ENCODE measurements around the gene TGFBR2.

TGFBR2 gene

GRCh38 chr3:30737743-30738499 is 131.5 kb downstream of the TGFBR2 start:
- no CpG with 5 or more reads among the region's 3 CpGs for WGBS (ENCODE audit: insufficient coverage, insufficient read length)
- Histone ChIP-seq H3K4me1 (ENCODE audit: control insufficient read depth, insufficient read depth, low read length) (no peaks in the 10 kb centered on the region; the same call in 1 of the 2 replicates), H3K36me3 (ENCODE audit: control insufficient read depth, insufficient read depth, low read length) (no peaks in the 10 kb centered on the region), H3K4me3 (ENCODE audit: low read length) (no peak overlapping the region), H3K27me3 (ENCODE audit: control insufficient read depth, insufficient read depth, low read length) (no peaks in the 10 kb centered on the region), H3K9me3 (ENCODE audit: control insufficient read depth, insufficient read depth, low read length) (no peaks in the 10 kb centered on the region), H3K27ac (ENCODE audit: low read length) (no peak overlapping the region)
- DNase-seq (ENCODE audit: low read depth, low spot score) = no peak

DNA sequence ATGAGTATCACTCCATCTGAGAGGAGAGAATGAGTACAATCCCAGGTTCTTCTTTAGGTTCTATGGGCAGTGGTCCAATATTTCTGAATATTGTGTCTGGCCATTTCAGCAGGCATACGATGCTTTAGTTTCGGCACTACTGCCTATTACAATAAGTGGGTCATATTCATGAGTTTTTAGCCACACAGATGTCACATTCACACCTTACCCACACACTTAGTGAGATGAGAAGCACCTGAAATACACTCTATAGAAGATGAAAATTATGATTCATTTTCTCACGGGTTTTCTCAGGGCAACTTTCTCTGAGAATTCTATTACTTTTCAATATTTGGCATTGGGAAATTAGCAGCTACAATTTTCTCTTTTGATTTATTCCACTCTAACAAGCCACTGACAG is 132.2 kb downstream of the TGFBR2 start:
- Histone ChIP-seq H3K27ac (ENCODE audit: low read length) (no peak overlapping the region), H3K4me1 (ENCODE audit: control insufficient read depth, insufficient read depth, low read length) (peaks cover 3% of the 10 kb centered on the region; the same call in 1 of the 2 replicates), H3K27me3 (ENCODE audit: control insufficient read depth, insufficient read depth, low read length) (no peaks in the 10 kb centered on the region), H3K9me3 (ENCODE audit: control insufficient read depth, insufficient read depth, low read length) (no peaks in the 10 kb centered on the region), H3K4me3 (ENCODE audit: low read length) (no peak overlapping the region), H3K36me3 (ENCODE audit: control insufficient read depth, insufficient read depth, low read length) (no peaks in the 10 kb centered on the region)
- no CpG with 5 or more reads among the region's 3 CpGs for WGBS (ENCODE audit: insufficient coverage, insufficient read length)
- no peak for DNase-seq (ENCODE audit: low read depth, low spot score)

- H3K4me1 ChIP-seq (ENCODE audit: control insufficient read depth, insufficient read depth, low read length) = peaks cover 3% of the 10 kb centered on the region; the same call in 1 of the 2 replicates
- no peak overlapping the region for H3K27ac ChIP-seq (ENCODE audit: low read length)
- H3K36me3 ChIP-seq (ENCODE audit: control insufficient read depth, insufficient read depth, low read length) = no peaks in the 10 kb centered on the region
- DNase-seq (ENCODE audit: low read depth, low spot score) = no peak
- no peaks in the 10 kb centered on the region for H3K27me3 ChIP-seq (ENCODE audit: control insufficient read depth, insufficient read depth, low read length)
- no CpG with 5 or more reads among the region's 2 CpGs for WGBS (ENCODE audit: insufficient coverage, insufficient read length)
- no peaks in the 10 kb centered on the region for H3K9me3 ChIP-seq (ENCODE audit: control insufficient read depth, insufficient read depth, low read length)
- H3K4me3 ChIP-seq (ENCODE audit: low read length) = no peak overlapping the region
Measured at GRCh38 chr3:30741889-30742288, 135.5 kb downstream of the TGFBR2 start.

- no peak overlapping the region for H3K27ac ChIP-seq (ENCODE audit: low read length)
- no peaks in the 10 kb centered on the region for H3K9me3 ChIP-seq (ENCODE audit: control insufficient read depth, insufficient read depth, low read length)
- H3K4me1 ChIP-seq (ENCODE audit: control insufficient read depth, insufficient read depth, low read length) = peaks cover 3% of the 10 kb centered on the region; the same call in 1 of the 2 replicates
- WGBS (ENCODE audit: insufficient coverage, insufficient read length) = no CpG with 5 or more reads among the region's 4 CpGs
- H3K36me3 ChIP-seq (ENCODE audit: control insufficient read depth, insufficient read depth, low read length) = no peaks in the 10 kb centered on the region
- H3K4me3 ChIP-seq (ENCODE audit: low read length) = no peak overlapping the region
- H3K27me3 ChIP-seq (ENCODE audit: control insufficient read depth, insufficient read depth, low read length) = no peaks in the 10 kb centered on the region
- DNase-seq (ENCODE audit: low read depth, low spot score) = no peak
Measured at GRCh38 chr3:30742796-30743619, 136.6 kb downstream of the TGFBR2 start.

All from iPS DF 6.9 (cell line).